Fibroblast of lung (primary cell): ENCODE measurements around the gene TNFRSF14.

Source experiments
- CTCF ChIP-seq, 2 donors: IDR thresholded peaks in 1 of 2; conservative IDR thresholded peaks in 1 of 2; 1 replicate in 1 of 2; 2 replicates in 1 of 2; pipeline ENCODE4 v1.5.1; 2011 to 2012; ENCODE audit warnings: low read length in 2 of 2, control low read depth in 1 of 2, inconsistent platforms in 1 of 2, low read depth in 1 of 2, mild to moderate bottlenecking in 1 of 2
- EZH2 ChIP-seq: IDR thresholded peaks from 2 replicates; pipeline ENCODE4 v1.5.1; 2012; ENCODE audit warnings: low read length, control low read depth, mild to moderate bottlenecking; ENCODE audit errors: missing control alignments

DNA sequence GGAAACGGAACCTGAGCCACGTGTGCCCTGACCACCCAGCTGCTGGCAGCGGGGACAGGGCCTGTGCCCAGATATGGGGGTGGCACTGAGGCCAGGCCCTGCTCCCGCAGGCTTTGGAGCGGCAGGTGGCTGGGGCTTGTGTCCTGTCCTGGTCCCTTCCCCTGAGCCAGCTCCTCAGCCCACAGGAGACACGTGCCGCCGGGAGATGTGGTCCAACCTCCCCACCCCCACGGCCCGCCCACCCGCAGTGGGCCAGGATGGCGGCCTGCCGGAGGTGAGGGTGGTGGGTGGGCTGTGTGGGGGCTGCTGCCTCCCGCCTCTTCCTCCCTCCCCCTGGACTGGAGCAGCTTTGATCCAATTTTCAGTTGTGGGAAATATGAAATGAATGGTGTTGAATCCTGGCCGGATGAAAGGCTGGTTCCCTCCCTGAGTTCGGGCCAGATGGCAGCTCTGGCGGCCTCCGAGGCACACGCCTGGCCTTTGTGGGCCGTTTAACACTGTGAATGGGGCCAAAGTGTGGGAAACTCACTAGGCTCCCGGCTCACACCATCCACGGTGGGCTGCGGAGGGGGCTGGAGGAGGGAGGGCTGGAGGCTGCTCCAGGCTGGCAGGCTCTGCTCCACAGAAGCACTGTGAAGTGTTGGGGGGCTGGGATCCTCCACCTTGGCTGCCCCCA is 23.5 kb upstream of the TNFRSF14 start:
- TF ChIP-seq CTCF (conservative IDR thresholded peaks at IDR 0.05 in 1 of 2, IDR thresholded peaks at IDR 0.05 in 1 of 2; ENCODE audit: low read depth in 1 of 2, low read length in 2 of 2) (no peak), EZH2 (no peak)
